ENCODE results near the gene PELI2.

PELI2 gene

DNA sequence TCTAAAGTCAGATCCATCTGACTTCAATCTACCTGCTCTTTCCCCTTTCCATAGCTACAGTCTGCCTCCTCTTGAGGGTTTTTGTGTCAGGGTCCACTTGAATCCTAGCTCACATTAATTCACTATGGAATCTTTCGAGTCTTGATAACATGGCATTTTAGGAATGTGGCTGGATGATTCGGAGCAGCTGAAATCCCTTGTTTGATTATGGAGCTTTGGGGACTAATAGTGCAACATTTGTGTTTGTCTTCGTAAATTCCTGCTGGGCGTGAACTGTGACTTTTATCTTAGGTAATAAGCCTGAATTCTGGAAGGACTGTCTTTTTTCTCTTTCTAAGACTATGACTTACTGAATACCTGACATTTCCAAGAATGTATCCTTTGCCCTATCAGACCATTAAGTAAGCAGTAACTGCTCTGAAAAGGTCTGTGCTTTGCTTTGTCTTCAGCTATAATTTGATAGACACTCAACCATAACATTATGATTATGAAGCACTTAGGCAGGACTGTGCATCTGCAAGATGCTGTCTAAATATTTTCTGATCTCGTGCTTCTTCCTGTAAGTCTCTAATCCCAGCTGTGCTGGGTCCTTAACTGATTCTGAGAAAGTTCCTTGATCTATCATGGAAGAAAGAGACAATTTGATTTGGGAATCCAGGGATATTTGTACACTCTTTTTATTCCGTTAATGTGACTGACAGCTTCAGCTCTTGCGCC is 19.0 kb upstream of the PELI2 start:
- Histone ChIP-seq H3K9me3 (ENCODE audit: control insufficient read depth, insufficient read depth, low read length) (no peaks in the 10 kb centered on the region), H3K27me3 (ENCODE audit: control insufficient read depth, insufficient read depth, low read length) (no peaks in the 10 kb centered on the region), H3K4me1 (ENCODE audit: control insufficient read depth, insufficient read depth, low read length) (no peaks in the 10 kb centered on the region), H3K36me3 (ENCODE audit: control insufficient read depth, insufficient read depth, low read length) (no peaks in the 10 kb centered on the region), H3K4me3 (ENCODE audit: low read depth, low read length) (no peak overlapping the region), H3K9ac (ENCODE audit: low read depth, low read length) (no peak overlapping the region)

DNA sequence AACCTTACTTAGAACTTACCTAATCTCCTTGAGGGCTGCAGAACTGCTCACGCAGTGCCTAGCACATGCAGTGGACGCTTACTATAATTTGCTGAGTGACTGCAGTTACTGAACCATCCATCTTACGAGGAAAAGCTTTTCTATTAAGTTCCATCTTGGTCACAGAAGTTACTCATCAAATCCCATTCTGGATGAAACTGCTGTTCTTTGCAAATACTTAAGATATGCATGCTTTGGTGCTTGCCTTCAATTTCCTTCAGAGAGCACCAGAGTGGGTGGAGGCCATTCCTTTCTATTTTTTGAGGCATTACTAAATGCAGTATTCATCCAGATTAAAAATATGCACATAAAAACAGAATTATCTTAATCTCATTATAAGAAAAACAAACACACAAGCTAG is 17.7 kb upstream of the PELI2 start:
- no peak overlapping the region for H3K4me3 ChIP-seq (ENCODE audit: low read depth, low read length)

DNA sequence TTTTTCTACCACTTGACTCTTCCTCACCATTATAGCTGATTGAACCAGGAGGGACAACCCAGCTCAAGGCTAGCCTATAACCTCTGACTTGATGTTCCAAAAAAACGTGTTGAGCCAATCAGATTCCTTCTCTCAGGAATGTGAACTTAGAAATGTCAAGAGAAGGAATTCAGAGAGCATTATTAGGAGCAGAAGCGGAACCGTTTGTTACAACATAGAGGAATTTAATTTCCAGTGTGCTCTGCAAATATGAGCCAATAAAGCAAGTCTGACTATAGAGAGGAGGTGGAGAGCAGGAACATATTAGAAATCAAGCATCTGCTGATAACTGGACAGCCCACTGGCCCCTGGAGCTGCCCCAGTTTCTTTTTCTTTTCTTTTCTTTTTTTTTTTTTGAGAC is 15.3 kb upstream of the PELI2 start:
- H3K9ac ChIP-seq (ENCODE audit: low read depth, low read length), result no peak overlapping the region
- no peaks in the 10 kb centered on the region for H3K4me1 ChIP-seq (ENCODE audit: control insufficient read depth, insufficient read depth, low read length)
- H3K4me3 ChIP-seq (ENCODE audit: low read depth, low read length), result no peak overlapping the region
- H3K27me3 ChIP-seq (ENCODE audit: control insufficient read depth, insufficient read depth, low read length), result no peaks in the 10 kb centered on the region
- no peaks in the 10 kb centered on the region for H3K36me3 ChIP-seq (ENCODE audit: control insufficient read depth, insufficient read depth, low read length)
- H3K9me3 ChIP-seq (ENCODE audit: control insufficient read depth, insufficient read depth, low read length), result no peaks in the 10 kb centered on the region

More for the DNA sequence above, 17.7 kb upstream of the PELI2 start:
- no peaks in the 10 kb centered on the region for H3K27me3 ChIP-seq (ENCODE audit: control insufficient read depth, insufficient read depth, low read length)
- H3K4me1 ChIP-seq (ENCODE audit: control insufficient read depth, insufficient read depth, low read length), result no peaks in the 10 kb centered on the region
- H3K36me3 ChIP-seq (ENCODE audit: control insufficient read depth, insufficient read depth, low read length), result no peaks in the 10 kb centered on the region
- H3K9ac ChIP-seq (ENCODE audit: low read depth, low read length), result no peak overlapping the region
- H3K9me3 ChIP-seq (ENCODE audit: control insufficient read depth, insufficient read depth, low read length), result no peaks in the 10 kb centered on the region

DNA sequence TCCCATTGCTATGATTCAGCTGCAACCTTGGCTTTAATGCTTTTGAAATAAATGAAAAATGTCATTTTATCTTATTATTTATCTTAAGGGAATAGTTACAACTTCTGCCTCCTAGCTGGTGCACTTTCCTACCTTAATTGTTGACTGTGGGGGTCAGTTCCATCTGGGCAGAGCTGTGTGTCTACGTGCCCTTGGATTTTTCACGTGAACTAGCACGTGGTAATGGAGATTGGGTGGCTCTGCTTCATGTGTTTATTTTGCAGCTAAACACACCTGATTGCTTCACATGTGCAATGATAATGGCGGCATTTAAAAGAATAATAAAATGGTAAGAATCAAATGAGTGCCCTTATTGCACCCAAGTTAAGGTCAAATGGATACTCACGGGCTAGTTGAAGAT is 10.6 kb upstream of the PELI2 start:
- Histone ChIP-seq H3K36me3 (ENCODE audit: control insufficient read depth, insufficient read depth, low read length) (no peaks in the 10 kb centered on the region), H3K4me1 (ENCODE audit: control insufficient read depth, insufficient read depth, low read length) (no peaks in the 10 kb centered on the region), H3K27me3 (ENCODE audit: control insufficient read depth, insufficient read depth, low read length) (no peaks in the 10 kb centered on the region), H3K9ac (ENCODE audit: low read depth, low read length) (no peak overlapping the region), H3K4me3 (ENCODE audit: low read depth, low read length) (no peak overlapping the region), H3K9me3 (ENCODE audit: control insufficient read depth, insufficient read depth, low read length) (no peaks in the 10 kb centered on the region)

DNA sequence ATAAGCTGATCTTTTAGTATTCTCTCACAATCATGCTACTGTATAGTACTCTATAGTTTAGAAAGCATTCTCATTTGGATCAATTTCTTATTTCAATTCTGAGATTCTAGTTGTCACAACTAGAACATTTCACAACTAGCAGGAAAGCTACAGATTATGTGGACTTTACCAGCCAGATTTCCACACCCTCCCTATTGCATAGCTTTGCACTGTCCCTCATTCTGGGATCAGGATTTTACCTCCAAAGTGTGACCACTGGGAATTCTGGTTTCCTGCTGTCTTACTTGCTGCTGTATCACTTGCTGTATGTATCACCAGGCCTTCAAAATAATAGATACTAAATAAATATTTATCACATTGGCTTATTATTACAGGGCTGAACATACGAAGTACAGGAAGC is 10.2 kb upstream of the PELI2 start:
- Histone ChIP-seq H3K9ac (ENCODE audit: low read depth, low read length) (no peak overlapping the region), H3K4me1 (ENCODE audit: control insufficient read depth, insufficient read depth, low read length) (no peaks in the 10 kb centered on the region), H3K9me3 (ENCODE audit: control insufficient read depth, insufficient read depth, low read length) (no peaks in the 10 kb centered on the region), H3K27me3 (ENCODE audit: control insufficient read depth, insufficient read depth, low read length) (no peaks in the 10 kb centered on the region), H3K36me3 (ENCODE audit: control insufficient read depth, insufficient read depth, low read length) (no peaks in the 10 kb centered on the region), H3K4me3 (ENCODE audit: low read depth, low read length) (no peak overlapping the region)

DNA sequence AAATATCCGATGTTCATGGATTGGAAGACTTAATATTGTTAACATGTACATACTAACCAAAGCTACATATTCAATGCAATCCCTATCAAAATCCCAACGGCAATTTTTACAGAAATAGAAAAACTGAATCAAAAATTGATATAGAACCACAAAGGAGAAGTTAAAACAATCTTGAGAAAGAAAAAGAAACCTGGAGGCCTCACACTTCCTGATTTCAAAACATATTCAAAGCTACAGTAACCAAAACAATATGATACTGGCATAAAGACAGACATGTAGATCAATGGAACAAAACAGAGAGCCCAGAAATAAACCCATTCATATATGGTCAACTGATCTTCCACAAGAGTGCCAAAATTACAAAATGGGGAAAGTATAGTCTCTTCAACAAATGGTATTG is 5.4 kb upstream of the PELI2 start:
- H3K36me3 ChIP-seq (ENCODE audit: control insufficient read depth, insufficient read depth, low read length), result no peaks in the 10 kb centered on the region
- H3K4me3 ChIP-seq (ENCODE audit: low read depth, low read length), result no peak overlapping the region
- H3K27me3 ChIP-seq (ENCODE audit: control insufficient read depth, insufficient read depth, low read length), result no peaks in the 10 kb centered on the region
- H3K4me1 ChIP-seq (ENCODE audit: control insufficient read depth, insufficient read depth, low read length), result peaks cover 2% of the 10 kb centered on the region
- no peaks in the 10 kb centered on the region for H3K9me3 ChIP-seq (ENCODE audit: control insufficient read depth, insufficient read depth, low read length)
- no peak overlapping the region for H3K9ac ChIP-seq (ENCODE audit: low read depth, low read length)

DNA sequence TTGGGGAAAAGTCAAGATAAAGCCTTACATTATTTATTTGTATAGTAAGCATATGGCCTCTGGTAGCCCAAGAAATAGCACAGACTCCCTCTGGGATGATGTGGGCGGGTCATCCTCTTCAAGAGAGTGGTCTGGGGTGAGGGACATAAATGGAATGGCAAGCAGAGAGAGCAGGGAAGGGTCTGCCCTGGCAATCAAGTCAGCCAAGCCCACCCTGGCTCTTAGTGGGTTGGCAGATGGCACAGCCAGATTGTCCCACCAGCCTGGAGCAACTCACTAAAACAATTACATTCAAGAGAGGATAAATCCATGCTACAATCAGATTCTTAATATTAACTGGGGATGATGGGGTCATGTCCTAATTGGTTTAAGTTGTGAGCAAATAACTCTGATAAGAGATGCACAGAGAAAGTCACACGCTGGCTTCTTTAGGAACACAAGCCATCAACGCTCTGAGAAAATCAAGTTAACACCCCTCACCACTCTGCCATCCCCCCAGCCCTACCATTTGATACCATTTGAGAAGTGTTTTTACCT is 2.8 kb upstream of the PELI2 start:
- Histone ChIP-seq H3K4me3 (ENCODE audit: low read depth, low read length) (no peak overlapping the region), H3K9me3 (ENCODE audit: control insufficient read depth, insufficient read depth, low read length) (no peaks in the 10 kb centered on the region), H3K4me1 (ENCODE audit: control insufficient read depth, insufficient read depth, low read length) (peaks cover 4% of the 10 kb centered on the region), H3K9ac (ENCODE audit: low read depth, low read length) (no peak overlapping the region), H3K27me3 (ENCODE audit: control insufficient read depth, insufficient read depth, low read length) (peaks cover 9% of the 10 kb centered on the region), H3K36me3 (ENCODE audit: control insufficient read depth, insufficient read depth, low read length) (no peaks in the 10 kb centered on the region)

DNA sequence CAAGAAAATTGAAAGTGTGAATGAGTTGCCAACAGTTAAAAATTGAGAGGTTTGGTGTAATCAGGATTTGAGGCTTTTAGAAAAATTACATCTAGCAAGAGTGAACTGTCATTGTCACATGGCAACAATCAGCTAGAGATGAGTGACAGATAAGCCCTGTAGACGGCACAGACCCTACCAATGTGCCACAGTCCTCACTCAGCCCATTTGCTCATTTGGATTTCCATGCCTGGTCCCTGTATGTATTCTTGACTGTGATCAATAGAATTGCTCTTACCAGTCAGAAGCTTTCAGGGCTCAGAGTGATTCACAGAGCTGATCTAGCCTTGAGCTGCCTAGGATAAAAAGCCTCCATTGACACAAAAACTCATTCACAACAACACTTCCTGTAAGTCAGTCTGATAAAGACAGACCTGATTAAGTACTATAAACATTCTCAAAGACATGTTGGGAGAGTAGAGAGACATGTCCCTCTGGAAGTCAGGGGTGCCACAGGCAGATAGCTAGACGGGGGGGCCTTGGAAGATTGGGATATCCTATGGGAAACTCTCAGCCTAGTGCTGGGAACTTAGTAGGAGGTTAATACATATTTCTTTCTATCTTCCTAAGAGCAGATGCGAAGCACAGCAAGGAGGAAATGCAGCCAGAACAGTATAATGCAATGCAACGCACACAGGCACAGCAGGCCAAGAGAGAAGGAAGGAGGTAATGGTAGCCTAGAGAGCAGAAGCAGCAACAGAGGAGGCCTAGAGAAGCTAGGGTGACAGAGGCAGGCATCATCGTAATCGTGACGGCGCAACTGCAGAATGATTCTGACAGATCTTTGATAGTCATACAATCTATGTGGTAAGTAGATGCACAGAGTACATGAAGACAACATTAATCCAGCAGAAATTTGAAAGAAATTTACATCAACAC is 2.0 kb upstream of the PELI2 start:
- H3K36me3 ChIP-seq (ENCODE audit: control insufficient read depth, insufficient read depth, low read length), result no peaks in the 10 kb centered on the region
- no peak overlapping the region for H3K9ac ChIP-seq (ENCODE audit: low read depth, low read length)
- peaks cover 17% of the 10 kb centered on the region for H3K27me3 ChIP-seq (ENCODE audit: control insufficient read depth, insufficient read depth, low read length)
- peaks cover 9% of the 10 kb centered on the region for H3K4me1 ChIP-seq (ENCODE audit: control insufficient read depth, insufficient read depth, low read length)
- H3K9me3 ChIP-seq (ENCODE audit: control insufficient read depth, insufficient read depth, low read length), result no peaks in the 10 kb centered on the region
- H3K4me3 ChIP-seq (ENCODE audit: low read depth, low read length), result no peak overlapping the region

DNA sequence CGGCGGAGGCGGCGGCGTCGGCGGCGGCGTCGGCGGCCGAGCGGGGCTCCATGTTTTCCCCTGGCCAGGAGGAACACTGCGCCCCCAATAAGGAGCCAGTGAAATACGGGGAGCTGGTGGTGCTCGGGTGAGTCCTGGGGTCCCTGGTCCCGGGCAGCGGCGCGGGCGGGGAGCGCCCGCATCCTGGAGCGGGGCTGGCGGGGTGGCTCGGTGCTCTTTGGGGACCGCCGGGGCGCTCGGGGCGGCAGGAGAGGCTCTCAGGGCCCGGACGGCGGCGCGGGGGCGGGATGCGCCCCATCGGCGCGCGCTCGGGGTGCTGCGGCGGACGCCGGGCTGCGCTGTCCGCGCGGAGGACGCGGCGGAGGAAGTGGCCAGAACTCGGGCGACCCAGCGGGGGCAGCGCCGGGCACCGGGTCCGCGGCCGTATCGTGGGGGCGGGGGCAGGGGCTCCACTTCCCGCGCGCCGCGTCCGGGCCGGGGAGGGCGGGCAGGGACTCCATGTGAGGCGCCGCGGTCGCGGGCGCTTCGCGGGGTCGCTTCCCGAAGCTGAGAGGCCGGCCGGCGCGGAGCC is 485 bp downstream of the PELI2 start:
- peaks cover 9% of the 10 kb centered on the region for H3K4me1 ChIP-seq (ENCODE audit: control insufficient read depth, insufficient read depth, low read length)
- peak overlapping the region; percentile 78 for H3K4me3 ChIP-seq (ENCODE audit: low read depth, low read length)
- no peaks in the 10 kb centered on the region for H3K9me3 ChIP-seq (ENCODE audit: control insufficient read depth, insufficient read depth, low read length)
- no peak overlapping the region for H3K9ac ChIP-seq (ENCODE audit: low read depth, low read length)
- H3K27me3 ChIP-seq (ENCODE audit: control insufficient read depth, insufficient read depth, low read length), result peaks cover 25% of the 10 kb centered on the region
- no peaks in the 10 kb centered on the region for H3K36me3 ChIP-seq (ENCODE audit: control insufficient read depth, insufficient read depth, low read length)

DNA sequence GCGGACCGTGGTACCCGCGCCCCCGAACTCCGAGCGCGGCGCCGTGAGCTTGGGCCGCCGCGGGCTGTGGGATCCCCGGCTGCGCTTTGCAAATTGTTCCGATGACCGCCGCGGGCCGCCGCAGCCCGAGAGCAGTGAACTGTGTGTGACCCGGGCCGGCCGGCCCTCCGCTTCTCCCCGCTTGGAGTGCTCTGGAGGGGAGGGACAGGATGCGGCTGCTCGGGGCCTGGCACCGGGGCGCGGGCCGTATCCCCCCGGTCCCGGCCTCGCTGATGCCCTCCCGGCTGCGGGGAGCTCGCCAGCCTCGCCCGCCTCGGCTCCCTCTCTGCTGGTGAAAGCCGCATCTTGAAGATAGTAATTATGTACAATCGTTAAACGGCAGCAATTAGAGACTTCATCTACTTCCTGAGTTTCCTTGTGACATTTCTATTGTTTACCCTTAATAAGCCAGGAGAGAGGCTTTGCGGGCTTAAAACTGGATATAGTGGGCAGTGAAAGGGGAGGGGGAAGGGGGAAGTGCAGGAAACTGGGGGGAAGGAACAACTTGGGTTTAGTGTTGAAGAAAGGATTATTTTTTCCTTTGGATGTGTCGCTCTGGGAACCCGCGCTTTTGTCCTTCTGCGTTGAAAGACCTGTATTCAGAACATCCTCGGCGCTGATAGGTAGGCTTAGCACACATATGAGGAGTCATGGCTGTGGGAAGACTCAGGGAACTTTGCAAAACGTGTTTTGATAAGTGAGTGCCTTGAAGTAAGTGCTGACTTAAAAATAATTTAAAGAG is 1.2 kb downstream of the PELI2 start:
- Histone ChIP-seq H3K4me1 (ENCODE audit: control insufficient read depth, insufficient read depth, low read length) (peaks cover 9% of the 10 kb centered on the region), H3K9ac (ENCODE audit: low read depth, low read length) (no peak overlapping the region), H3K36me3 (ENCODE audit: control insufficient read depth, insufficient read depth, low read length) (no peaks in the 10 kb centered on the region), H3K27me3 (ENCODE audit: control insufficient read depth, insufficient read depth, low read length) (peaks cover 25% of the 10 kb centered on the region), H3K4me3 (ENCODE audit: low read depth, low read length) (peak overlapping the region; percentile 78), H3K9me3 (ENCODE audit: control insufficient read depth, insufficient read depth, low read length) (no peaks in the 10 kb centered on the region)

DNA sequence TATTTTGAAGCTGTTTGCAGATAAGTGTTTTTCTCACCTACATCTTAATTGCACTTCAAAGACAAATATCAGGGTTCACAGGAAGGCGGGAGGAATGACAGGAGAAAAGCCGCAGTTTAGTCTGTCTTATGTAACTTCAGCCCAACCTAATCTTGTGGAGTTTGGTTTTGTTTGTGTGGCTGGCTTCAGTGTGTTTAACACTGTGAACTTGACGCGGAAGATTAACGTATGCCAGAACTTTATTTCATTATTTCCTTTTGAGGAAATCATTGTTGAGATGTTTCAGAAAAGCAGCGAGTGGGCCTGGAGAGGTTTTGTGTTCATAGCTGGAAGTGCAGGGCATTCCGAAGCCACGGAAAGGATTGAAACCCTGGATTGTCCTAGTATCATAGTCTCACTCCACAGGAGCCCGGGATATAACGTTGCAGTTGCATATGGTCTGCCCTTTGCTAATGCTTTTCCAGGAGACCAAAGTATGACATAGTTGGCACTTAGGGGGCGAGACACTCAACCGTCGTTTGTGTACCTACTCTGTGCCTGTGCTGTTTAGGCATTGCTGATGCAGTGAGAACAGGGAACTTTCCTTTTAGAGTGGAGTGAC is 2.0 kb downstream of the PELI2 start:
- H3K27me3 ChIP-seq (ENCODE audit: control insufficient read depth, insufficient read depth, low read length), result peaks cover 25% of the 10 kb centered on the region
- H3K4me3 ChIP-seq (ENCODE audit: low read depth, low read length), result peak overlapping the region; percentile 78
- no peaks in the 10 kb centered on the region for H3K36me3 ChIP-seq (ENCODE audit: control insufficient read depth, insufficient read depth, low read length)
- H3K9me3 ChIP-seq (ENCODE audit: control insufficient read depth, insufficient read depth, low read length), result no peaks in the 10 kb centered on the region
- peaks cover 9% of the 10 kb centered on the region for H3K4me1 ChIP-seq (ENCODE audit: control insufficient read depth, insufficient read depth, low read length)
- H3K9ac ChIP-seq (ENCODE audit: low read depth, low read length), result no peak overlapping the region

All from iPS-15b (cell line).